HG02763 (cell line): ENCODE results near the gene PPP1R14B.
"Not testable (repeated sequence)": the region's sequence is repeated elsewhere in the genome, so short reads cannot be mapped to it uniquely, and the experiment has no call there.

Experiments used
- ATAC-seq: cut with Tn5 transposase; IDR thresholded peaks from one replicate; pipeline ENCODE4 v1.9.1; 2021; ENCODE audit warnings: mild to moderate bottlenecking, moderate library complexity; ENCODE audit not compliant: unreplicated experiment

Gene PPP1R14B

GRCh38 chr11:64247729-64248531, 1.2 kb upstream of the PPP1R14B start:
- no peak for ATAC-seq

DNA sequence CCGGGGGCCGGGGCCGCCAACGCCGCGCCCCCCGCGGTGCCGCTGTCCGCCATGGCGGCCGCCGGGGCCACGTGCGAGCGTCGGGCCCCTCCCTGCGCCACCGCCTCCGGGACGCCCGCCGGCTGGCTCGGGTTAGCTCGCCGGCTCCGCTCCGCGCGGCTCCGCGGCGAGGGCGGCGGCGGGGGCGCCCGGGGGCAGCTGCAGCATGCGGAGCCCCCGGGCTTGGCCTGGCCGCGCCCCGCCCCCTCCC, 197 bp downstream of the PPP1R14B start:
- ATAC-seq, result not testable (repeated sequence)

- ATAC-seq, result no peak
Observed at GRCh38 chr11:64245797-64246620, 734 bp downstream of the PPP1R14B start.

DNA sequence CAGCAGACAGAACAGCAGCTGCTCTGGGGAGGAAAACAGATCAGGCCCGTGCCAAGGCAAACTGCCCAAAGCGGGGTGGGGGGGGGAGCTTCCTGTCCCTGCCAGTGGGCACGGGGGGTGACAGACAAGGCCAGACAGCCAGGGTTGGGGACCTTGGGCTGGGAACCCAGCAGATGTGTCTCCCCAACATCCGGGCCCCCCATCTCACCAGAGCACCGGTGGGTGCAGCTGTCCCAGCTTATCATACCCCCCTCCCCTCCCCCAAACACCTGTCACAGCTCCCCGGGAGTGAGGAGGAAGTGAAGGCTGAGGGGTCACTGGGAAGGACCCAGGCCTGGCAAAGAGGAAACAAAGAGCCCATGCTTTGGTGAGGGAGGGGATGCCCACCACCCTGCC, 1.3 kb downstream of the PPP1R14B start:
- ATAC-seq, result no peak

DNA sequence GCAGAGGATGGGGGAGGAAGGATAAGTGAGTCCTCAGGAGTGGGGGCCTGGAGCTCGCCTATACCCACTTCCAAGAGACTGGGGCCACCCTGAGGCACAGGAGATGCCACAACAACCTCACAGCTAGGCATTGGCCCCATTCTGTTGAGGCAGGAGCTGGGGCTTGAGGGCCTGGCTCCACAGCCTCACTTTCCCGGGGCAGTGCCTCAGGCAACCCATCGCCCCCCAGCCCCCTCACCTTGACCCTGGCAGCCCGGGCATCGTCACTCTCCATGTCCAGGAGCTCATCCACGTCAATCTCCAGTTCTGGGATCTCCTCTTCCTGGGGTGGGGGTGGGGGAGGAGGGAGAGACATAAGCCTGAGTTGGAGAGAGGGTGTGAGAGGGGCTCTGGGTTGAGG, 1.8 kb downstream of the PPP1R14B start:
- ATAC-seq, result no peak

- ATAC-seq, result no peak
Observed at GRCh38 chr11:64244107-64244506, 2.6 kb downstream of the PPP1R14B start.

DNA sequence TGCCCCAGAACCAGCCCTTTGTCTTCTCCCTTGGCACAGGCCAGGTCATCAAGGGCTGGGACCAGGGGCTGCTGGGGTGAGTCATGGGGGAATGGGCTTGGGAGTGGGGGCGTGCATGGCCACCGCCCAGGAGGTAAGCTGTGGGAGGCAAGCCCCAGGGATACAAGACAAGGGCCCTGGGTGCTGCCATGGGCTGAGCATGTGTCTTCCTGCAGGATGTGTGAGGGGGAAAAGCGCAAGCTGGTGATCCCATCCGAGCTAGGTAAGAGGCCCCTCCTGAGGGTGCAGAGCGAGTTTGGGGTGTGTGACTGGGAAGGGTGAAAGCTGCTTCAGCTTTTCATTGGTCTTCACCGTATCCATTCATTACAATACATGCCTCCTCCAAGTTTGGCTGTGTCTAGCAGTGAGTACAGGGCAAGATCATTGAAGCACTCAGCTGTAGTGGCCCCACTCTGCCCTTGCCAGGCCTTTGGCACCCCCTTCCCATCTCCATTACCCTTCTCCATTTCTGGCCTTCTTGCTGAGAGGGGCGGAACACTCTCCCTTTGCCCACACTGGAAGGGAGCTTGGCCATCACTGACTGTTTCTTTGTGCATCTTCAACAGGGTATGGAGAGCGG, 3.4 kb downstream of the PPP1R14B start:
- no peak for ATAC-seq

DNA sequence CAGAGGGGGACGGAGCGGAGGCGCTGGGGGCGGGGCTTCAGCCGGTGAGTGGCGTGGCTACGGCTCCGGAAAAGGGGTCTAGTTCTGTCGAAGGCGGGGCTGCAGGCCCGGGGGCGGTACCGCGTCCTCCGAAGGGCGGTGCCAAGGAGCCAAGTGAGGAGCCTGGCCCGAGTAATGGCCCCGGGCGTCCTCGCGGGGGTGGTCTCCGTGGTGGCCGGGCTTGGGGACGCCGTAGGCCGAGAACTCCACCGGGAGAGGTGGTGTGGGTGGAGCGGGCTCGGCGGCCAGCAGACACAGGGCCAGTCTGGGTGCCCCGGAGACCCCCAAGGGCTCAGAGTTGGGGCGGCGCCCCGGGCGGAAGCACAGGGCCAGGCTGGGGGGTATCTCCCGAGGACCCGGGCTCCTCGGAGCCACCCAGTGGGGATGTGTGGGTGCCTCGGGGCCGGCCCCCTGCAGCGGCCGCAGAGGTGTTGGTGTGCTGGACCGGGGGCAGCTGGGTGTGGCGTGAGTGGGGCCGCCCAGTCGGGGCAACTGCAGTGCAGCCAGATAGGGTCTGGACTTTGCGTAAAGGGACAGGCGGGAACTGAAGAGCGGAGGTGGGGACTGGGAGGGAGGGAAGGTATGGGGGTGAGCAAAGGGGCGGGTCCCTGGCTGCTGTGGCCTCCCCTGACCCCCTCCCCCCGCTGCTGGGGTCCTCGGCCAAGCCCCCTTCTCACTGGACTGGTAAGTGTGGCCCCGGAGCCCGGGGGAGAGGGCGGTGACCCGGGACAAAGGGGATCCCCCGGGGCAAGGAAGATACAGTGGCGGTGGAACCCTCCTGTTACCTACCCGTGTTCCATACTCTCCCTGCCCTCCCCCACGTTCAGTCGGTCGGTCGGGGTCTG, 5.0 kb downstream of the PPP1R14B start:
- ATAC-seq, result peak; percentile 4

DNA sequence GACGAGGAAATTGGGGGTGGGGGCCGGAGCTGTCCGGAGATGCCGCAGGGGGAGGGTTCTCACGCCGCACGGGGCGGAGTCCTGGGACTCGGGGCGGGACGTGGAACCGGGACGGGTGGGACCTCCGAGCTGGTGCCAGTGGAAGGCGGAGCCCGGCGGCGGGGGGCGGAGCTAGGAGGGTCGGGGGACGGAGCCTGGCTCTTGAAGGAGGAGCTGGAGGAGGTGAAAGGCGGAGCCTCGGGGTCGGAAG, 5.6 kb downstream of the PPP1R14B start:
- ATAC-seq, result peak; percentile 70

- peak; percentile 54 for ATAC-seq
Observed at GRCh38 chr11:64240435-64241240, 6.1 kb downstream of the PPP1R14B start, which contains the start of gene FKBP2. TSS of gene FKBP2 (plus strand) at chr11:64241095. CDS start at chr11:64242388, 1,293 bp downstream.

- ATAC-seq, result no peak
Observed at GRCh38 chr11:64239662-64240434, 6.9 kb downstream of the PPP1R14B start.

GRCh38 chr11:64238999-64239398, 7.7 kb downstream of the PPP1R14B start:
- ATAC-seq, result no peak

DNA sequence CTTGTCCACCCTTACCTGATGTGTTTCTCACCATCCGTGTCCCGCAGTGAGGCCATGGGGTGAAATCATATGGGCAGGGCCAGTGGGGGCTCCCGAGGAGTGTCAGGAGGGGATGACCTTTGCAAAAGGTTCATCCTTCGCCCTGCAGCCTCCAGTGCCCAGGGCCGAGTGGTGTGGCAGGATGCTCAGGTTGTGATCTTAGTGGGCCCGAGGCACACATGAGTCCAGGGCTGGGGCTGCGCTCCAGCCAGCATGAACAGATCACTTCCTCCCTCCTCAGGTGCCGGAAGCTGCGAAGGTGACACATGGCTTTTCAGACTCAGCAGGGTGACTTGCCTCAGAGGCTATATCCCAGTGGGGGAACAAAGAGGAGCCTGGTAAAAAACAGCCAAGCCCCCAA, 8.7 kb downstream of the PPP1R14B start:
- ATAC-seq, result no peak

DNA sequence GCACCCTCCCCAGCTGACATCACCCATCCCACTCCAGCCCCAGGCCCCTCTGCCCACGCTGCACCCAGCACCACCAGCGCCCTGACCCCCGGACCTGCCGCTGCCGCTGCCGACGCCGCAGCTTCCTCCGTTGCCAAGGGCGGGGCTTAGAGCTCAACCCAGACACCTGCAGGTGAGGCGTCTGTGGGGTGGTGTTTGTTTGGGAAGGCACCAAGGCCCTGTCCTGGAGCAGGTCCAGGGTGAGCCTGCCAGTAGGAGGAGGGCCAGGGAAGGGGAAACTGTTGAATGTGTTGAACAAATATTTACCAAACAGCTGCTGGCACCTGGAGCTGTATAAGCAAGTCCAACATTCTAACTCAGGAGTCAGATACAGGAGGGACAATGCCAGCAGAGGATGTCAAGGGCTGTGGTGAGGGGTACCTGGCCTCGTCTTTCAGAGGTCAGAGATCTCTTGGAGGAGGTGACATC, 9.2 kb downstream of the PPP1R14B start:
- no peak for ATAC-seq

GRCh38 chr11:64235437-64236161, 11.1 kb downstream of the PPP1R14B start:
- ATAC-seq, result no peak

DNA sequence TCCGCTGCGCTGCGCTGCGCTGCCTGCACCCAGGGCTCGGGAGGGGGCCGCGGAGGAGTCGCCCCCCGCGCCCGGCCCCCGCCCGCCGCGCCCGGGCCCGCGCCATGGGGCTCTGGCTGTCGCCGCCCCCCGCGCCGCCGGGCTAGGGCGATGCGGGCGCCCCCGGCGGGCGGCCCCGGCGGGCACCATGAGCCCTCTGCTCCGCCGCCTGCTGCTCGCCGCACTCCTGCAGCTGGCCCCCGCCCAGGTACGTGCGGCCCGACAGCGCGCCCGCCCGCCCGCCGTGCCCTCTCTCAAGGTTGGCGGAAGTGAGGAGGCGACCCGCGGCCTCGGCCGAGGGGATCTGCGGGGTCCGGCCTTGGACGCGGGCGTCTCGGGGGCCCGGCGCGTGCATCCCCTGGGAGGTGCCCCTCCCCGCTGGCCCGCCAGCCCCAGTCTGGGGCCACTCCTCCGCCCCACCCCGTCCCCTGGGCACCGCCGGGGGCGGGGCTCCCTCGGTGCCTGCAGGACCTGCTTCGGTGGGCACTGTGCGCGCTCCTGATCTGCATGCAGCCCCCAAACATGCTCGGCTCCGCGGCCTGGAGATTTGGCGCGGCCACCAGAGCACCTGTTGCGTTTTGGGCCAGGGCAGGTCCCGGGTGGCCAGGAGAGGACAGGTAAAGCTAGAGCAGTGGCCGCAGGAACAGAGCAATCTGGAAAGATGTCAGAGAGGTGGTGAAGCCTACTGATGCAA, 11.9 kb downstream of the PPP1R14B start:
- no peak for ATAC-seq

- peak; percentile 41 for ATAC-seq
Observed at GRCh38 chr11:64233913-64234586, 12.7 kb downstream of the PPP1R14B start, which contains the start of gene VEGFB. TSS of gene VEGFB (plus strand) at chr11:64234584. CDS start at chr11:64234834, 250 bp downstream.

GRCh38 chr11:64232967-64233315, 13.8 kb downstream of the PPP1R14B start:
- no peak for ATAC-seq
